Muscle layer of duodenum (tissue), 2 donors: ENCODE data around the gene MELTF.

Source experiments
- H3K27ac ChIP-seq: one replicate; pipeline ENCODE4 v1.7.0; 2013; ENCODE audit warnings: mild to moderate bottlenecking, low read length
- H3K27me3 ChIP-seq: one replicate; pipeline ENCODE4 v1.7.0; 2013; ENCODE audit warnings: low read depth, mild to moderate bottlenecking, control low read depth, low read length
- H3K36me3 ChIP-seq, 2 donors: one replicate each; pipeline ENCODE4 v1.7.0; 2013; ENCODE audit warnings: low read length in 2 of 2, control low read depth in 1 of 2, mild to moderate bottlenecking in 1 of 2; ENCODE audit not compliant: insufficient read depth in 2 of 2, control insufficient read depth in 1 of 2
- H3K4me1 ChIP-seq, 2 donors: one replicate each; pipeline ENCODE4 v1.7.0; 2013; ENCODE audit warnings: low read length in 2 of 2, mild to moderate bottlenecking in 2 of 2, control low read depth in 1 of 2, moderate library complexity in 1 of 2; ENCODE audit not compliant: insufficient read depth in 2 of 2, control insufficient read depth in 1 of 2
- H3K4me3 ChIP-seq, 2 donors: one replicate each; pipeline ENCODE4 v1.7.0; 2013; ENCODE audit warnings: low read length in 2 of 2, low read depth in 1 of 2, mild to moderate bottlenecking in 1 of 2
- H3K9me3 ChIP-seq, 2 donors: one replicate each; pipeline ENCODE4 v1.7.0; 2013; ENCODE audit warnings: low read length in 2 of 2, control low read depth in 1 of 2, mild to moderate bottlenecking in 1 of 2; ENCODE audit not compliant: control insufficient read depth in 1 of 2
- donor health status: healthy.

MELTF gene

DNA sequence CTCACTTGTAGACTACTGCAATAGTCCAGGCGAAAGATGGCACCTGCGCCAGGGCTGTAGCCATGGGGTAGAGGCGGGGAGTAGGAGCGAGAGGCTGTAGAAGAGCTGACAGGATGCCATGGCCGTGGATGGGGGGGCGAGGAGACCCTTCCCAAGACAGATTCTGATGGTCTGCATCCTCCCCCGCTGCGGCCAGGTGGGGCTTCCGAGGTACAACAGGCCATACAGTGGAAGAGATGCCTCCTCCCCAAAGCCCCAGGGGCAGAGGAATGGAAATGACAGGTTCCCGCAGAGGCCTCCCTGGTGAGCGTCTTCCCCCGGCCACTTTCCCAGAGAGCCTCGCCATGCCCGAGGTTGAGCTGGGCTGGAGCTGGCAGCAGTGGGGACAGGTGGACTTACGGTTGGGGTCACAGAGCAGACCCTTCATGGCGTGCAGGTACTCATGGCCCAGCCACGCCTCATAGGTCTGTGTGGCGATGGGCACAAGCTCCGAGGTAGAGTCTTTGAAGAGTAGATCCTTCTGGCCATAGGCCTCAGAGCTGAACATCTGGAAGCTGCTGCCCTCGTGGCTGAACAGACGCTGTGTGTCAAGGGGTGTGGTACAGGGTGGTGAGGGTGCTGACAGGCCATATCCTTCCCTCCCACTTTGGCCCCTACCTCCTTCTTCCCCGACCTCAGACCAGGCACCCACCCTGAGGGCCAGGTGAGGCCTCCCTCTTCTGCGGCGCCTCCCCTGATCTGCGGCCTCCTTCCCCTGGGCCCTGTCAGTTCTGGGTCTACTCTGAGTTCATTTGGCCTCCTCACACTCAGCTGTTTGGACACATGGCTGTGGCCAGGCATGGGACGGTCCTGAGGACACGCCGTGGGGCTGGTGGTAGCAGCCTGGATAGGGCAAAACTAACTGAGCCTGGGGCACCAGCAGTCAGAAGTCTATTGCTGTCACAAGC is 13.6 kb downstream of the MELTF start:
- H3K9me3 ChIP-seq: no peaks in the 10 kb centered on the region

DNA sequence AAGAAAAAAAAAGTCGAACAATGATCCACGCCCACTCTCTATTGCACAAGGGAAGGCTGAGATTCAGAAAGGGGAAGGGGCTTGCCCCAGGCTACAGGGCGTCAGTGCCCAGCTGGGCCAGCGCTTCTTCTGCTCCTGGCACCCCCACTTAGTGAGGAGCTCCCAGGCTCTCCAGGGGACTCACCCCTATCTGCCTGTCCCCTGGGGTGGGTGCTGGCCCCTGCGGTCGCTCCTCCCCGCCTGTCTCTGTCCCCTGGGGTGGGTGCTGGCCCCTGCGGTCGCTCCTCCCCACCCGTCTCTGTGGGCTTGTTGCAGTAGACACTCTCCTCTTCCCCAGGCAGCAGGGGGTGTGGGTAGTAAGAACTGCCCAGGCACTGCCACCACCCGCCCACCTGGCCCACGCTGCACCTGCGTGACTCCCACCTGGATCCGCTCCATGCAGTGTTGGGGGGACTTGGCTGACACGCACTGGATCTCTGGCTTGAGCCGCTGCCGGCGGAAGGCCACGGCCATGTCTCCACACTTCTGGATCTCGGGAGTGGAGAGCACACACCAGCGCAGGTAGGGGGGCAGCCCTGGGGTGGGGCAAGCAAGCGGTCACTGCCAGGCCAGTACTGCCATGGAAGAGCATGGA is 14.6 kb downstream of the MELTF start:
- Histone ChIP-seq H3K4me1 (no peaks in the 10 kb centered on the region), H3K27me3 (no peaks in the 10 kb centered on the region), H3K27ac (no peak overlapping the region), H3K36me3 (no peaks in the 10 kb centered on the region), H3K4me3 (no peak overlapping the region), H3K9me3 (no peaks in the 10 kb centered on the region)

More for the DNA sequence above, 13.6 kb downstream of the MELTF start:
- H3K4me1 ChIP-seq: no peaks in the 10 kb centered on the region
- H3K36me3 ChIP-seq: no peaks in the 10 kb centered on the region
- H3K4me3 ChIP-seq: no peak overlapping the region
- H3K27me3 ChIP-seq: no peaks in the 10 kb centered on the region
- no peak overlapping the region for H3K27ac ChIP-seq

- H3K9me3 ChIP-seq: no peaks in the 10 kb centered on the region
- no peak overlapping the region for H3K4me3 ChIP-seq
- no peaks in the 10 kb centered on the region for H3K27me3 ChIP-seq
- no peaks in the 10 kb centered on the region for H3K36me3 ChIP-seq
- no peaks in the 10 kb centered on the region for H3K4me1 ChIP-seq
- no peak overlapping the region for H3K27ac ChIP-seq
These were observed 15.6 kb downstream of the MELTF start for GRCh38 chr3:197014024-197014423.

DNA sequence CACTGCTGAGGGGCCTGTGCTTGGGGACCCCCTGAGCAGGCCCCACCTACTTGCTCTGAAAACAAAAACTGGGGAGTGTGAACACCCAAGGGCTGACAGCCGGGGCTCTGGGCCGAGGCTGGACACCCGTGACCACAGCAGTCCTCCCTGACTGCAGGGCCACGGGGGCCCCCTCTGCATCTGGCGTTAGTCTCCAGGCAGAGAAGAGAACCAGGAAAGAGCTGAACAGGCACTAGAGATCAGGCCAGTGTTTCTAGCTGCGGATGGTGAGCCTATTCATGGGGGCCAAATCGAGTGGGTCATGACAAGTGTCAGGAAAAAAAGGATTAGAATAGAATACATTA is 17.1 kb downstream of the MELTF start:
- no peak overlapping the region for H3K4me3 ChIP-seq
- H3K27ac ChIP-seq: no peak overlapping the region
- H3K27me3 ChIP-seq: no peaks in the 10 kb centered on the region
- H3K9me3 ChIP-seq: no peaks in the 10 kb centered on the region
- no peaks in the 10 kb centered on the region for H3K4me1 ChIP-seq
- no peaks in the 10 kb centered on the region for H3K36me3 ChIP-seq

GRCh38 chr3:197011780-197012539 is 17.7 kb downstream of the MELTF start:
- H3K36me3 ChIP-seq: no peaks in the 10 kb centered on the region
- H3K27me3 ChIP-seq: no peaks in the 10 kb centered on the region
- H3K27ac ChIP-seq: no peak overlapping the region
- no peaks in the 10 kb centered on the region for H3K9me3 ChIP-seq
- no peaks in the 10 kb centered on the region for H3K4me1 ChIP-seq
- no peak overlapping the region for H3K4me3 ChIP-seq

- H3K27ac ChIP-seq: no peak overlapping the region
- H3K4me1 ChIP-seq: no peaks in the 10 kb centered on the region
- no peaks in the 10 kb centered on the region for H3K9me3 ChIP-seq
- H3K36me3 ChIP-seq: no peaks in the 10 kb centered on the region
- H3K4me3 ChIP-seq: no peak overlapping the region
- H3K27me3 ChIP-seq: no peaks in the 10 kb centered on the region
These were observed 18.9 kb downstream of the MELTF start for GRCh38 chr3:197010556-197011351.

DNA sequence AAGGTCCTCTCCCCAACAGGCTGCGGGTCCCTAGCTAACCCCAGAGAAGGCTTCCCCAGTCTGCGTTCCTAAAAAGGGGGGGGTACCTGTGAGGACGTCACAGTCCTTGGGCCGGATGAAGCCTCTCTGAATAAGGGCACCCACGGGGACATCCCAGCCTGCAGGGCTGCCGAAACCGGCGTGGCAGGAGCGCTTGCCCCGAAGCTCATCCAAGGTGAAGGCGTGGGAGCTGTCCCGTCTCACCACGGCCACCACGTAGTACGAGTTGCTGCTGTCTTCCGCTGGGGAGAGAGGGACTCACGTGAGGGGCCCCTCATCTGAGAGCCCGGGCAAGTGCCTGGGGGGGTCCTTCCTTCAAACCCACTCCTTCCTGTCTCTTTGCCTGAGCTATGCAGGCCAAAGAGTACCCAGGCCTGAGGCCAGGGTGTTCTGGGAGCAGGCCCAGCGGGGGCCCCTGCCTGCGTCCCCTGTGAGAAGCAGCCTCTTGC is 20.0 kb downstream of the MELTF start:
- Histone ChIP-seq H3K4me1 (no peaks in the 10 kb centered on the region), H3K9me3 (no peaks in the 10 kb centered on the region), H3K27ac (no peak overlapping the region), H3K36me3 (no peaks in the 10 kb centered on the region), H3K4me3 (no peak overlapping the region), H3K27me3 (no peaks in the 10 kb centered on the region)

DNA sequence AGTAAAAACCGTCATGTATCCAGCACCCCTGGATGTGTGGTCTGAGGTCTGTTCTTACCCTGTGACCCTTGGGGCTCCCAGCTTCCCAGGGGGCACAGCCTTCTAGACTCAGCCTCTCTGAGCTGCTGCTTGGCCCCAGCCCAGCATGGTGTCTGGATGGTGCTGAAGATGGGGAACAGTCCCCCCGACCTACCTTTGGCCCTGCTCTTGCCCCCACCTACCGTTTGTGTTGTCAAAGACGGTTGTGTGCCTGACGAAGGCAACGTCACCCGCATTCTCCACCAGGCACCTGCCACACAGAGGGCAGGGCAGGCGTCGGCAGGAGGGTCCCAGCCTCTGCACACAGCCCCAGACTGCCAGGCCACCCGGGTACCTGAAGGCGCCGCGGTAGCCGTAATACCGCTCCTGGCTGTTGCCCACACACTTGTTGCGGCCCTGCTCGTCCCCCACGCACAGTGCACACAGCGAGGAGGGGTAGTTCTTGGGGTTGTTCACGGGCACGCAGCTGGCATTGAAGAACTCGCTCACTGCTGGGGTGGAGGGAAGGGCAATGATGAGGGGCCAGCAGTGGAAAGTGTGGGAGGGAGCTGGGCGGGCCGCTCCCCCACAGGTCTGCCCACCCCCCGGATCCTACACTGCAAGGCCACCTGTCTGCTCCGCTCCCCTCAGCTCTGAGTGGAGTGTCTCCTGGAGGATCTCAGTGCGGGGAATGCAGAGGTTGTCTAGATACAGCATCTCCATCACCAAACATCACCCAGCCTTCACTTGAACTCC is 21.0 kb downstream of the MELTF start:
- H3K4me3 ChIP-seq: no peak overlapping the region
- peaks cover 0 to 3% of the 10 kb centered on the region in 2 donors for H3K4me1 ChIP-seq
- H3K9me3 ChIP-seq: no peaks in the 10 kb centered on the region
- no peaks in the 10 kb centered on the region for H3K27me3 ChIP-seq
- H3K36me3 ChIP-seq: no peaks in the 10 kb centered on the region
- H3K27ac ChIP-seq: no peak overlapping the region

DNA sequence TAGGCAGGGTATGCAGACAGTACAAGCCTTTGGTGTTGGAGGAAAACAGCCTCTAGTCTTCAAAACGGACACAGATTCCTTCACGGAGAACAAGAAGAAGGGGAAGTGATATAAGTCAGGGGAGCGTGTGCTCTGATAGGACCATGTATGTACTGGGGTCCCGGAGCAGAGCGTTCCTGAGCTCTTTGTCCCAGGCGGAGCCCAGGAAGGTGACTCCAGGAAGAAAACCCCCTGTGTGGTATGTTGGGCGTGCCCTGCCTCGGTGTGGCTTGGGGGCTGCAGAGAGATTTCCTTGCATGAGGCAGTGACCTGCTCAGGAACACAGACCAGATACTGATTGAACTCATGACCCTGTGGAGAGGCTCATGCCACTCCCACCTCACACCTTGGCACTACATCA is 21.7 kb downstream of the MELTF start:
- Histone ChIP-seq H3K4me3 (no peak overlapping the region), H3K27ac (no peak overlapping the region), H3K36me3 (no peaks in the 10 kb centered on the region), H3K27me3 (no peaks in the 10 kb centered on the region), H3K4me1 (peaks cover 0 to 5% of the 10 kb centered on the region in 2 donors), H3K9me3 (no peaks in the 10 kb centered on the region)

DNA sequence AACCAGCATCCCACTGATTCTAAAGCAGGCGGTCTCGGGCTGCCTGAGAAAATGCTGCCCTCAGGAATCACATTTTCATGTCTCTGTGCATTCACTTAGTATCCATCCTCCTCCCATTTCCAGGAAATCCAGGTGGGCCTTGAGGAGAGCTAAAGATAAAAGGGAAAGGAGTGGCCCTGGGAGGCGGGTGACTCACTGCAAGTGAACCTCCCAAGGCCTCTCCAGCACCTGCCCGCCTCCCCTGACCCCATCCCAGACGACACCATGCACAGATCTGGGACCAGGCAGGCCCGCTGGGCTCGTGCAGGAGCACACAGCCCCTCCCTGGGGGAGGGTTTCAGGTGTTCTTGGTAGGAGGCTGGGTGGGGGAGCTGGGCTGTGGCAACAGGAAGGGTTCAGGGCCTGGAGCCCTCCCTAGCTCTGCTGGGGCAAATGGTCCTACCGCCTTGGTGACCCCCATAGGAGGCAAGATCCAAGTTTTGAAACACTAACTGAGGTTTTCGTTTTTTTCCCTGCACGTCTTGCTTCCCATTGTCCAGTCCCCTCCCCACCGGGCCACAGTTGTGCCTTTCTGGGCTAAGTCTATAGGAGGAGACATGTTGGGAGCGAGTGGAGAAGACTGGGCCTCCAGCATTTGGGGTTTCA is 22.2 kb downstream of the MELTF start:
- Histone ChIP-seq H3K9me3 (no peaks in the 10 kb centered on the region), H3K4me3 (no peak overlapping the region)

More for the DNA sequence above, 22.2 kb downstream of the MELTF start:
- Histone ChIP-seq H3K27me3 (no peaks in the 10 kb centered on the region), H3K36me3 (no peaks in the 10 kb centered on the region), H3K4me1 (peaks cover 0 to 5% of the 10 kb centered on the region in 2 donors), H3K27ac (no peak overlapping the region)
